HEK293 (cell line): Measurements from ENCODE around the gene MED13L.

ENCODE experiments used
- CTCF ChIA-PET: fragments of 350-600 bp; formaldehyde crosslinking; extraction: SDS; loops from one replicate; lab custom pipeline; 2021; ENCODE audit warnings: antibody characterized with exemption; lab: Yijun Ruan, JAX
- POLR2A ChIA-PET: fragments of 300-600 bp; formaldehyde crosslinking; extraction: SDS; loops from one replicate; lab custom pipeline; 2020; ENCODE audit warnings: antibody characterized with exemption, inconsistent platforms; lab: Yijun Ruan, JAX
- H3K27ac ChIP-seq: fragments of 200-500 bp; sonication (Bioruptor generic); 2 replicates; pipeline ENCODE4 v1.5.1; 2014; ENCODE audit warnings: low read depth, low read length, control low read depth, inconsistent platforms; ENCODE audit errors: extremely low read depth
- H3K36me3 ChIP-seq, 2 experiments: fragments of 200-500 bp in 1 of 2; sonication (Bioruptor generic) in 1 of 2; 1 replicate in 1 of 2; 2 replicates in 1 of 2; pipeline ENCODE4 v1.5.1; 2014 to 2017; ENCODE audit warnings: inconsistent platforms in 2 of 2, low read length in 2 of 2; ENCODE audit not compliant: control insufficient read depth in 2 of 2, insufficient read depth in 1 of 2
- H3K4me1 ChIP-seq: fragments of 200-500 bp; sonication (Bioruptor generic); 2 replicates; pipeline ENCODE4 v1.5.1; 2014; ENCODE audit warnings: mild to moderate bottlenecking, low read length, inconsistent platforms; ENCODE audit not compliant: control insufficient read depth, insufficient read depth
- H3K4me3 ChIP-seq: 2 replicates; pipeline ENCODE4 v1.5.1; 2011; ENCODE audit warnings: low read depth, mild to moderate bottlenecking, control low read depth, low read length, moderate library complexity
- H3K9me3 ChIP-seq: fragments of 200-500 bp; sonication (Bioruptor generic); 2 replicates; pipeline ENCODE4 v1.5.1; 2014; ENCODE audit warnings: low read depth, low read length, inconsistent platforms; ENCODE audit not compliant: control insufficient read depth, insufficient read depth
- BCL11B ChIP-seq: fragments of 450-650 bp; formaldehyde crosslinking; IDR thresholded peaks from 2 replicates; pipeline ENCODE4 v1.5.1; 2016; ENCODE audit warnings: low read depth, missing biosample characterization, missing genetic modification characterization
- CTCF ChIP-seq: fragments of 450-650 bp; formaldehyde crosslinking; IDR thresholded peaks from 2 replicates; pipeline ENCODE4 v1.5.1; 2016; ENCODE audit warnings: missing biosample characterization, missing genetic modification characterization
- PRDM10 ChIP-seq: fragments of 450-650 bp; formaldehyde crosslinking; IDR thresholded peaks from 2 replicates; pipeline ENCODE4 v1.5.1; 2016; ENCODE audit warnings: missing biosample characterization, missing genetic modification characterization
- ZFP41 ChIP-seq: fragments of 450-650 bp; formaldehyde crosslinking; IDR thresholded peaks from 2 replicates; pipeline ENCODE4 v1.5.1; 2016; ENCODE audit warnings: missing biosample characterization, missing genetic modification characterization, borderline replicate concordance
- ZFP69B ChIP-seq: fragments of 450-650 bp; formaldehyde crosslinking; IDR thresholded peaks from 2 replicates; pipeline ENCODE4 v1.5.1; 2016; ENCODE audit warnings: missing biosample characterization, missing genetic modification characterization
- ZIC2 ChIP-seq: fragments of 450-650 bp; formaldehyde crosslinking; IDR thresholded peaks from 2 replicates; pipeline ENCODE4 v1.5.1; 2016; ENCODE audit warnings: missing biosample characterization, missing genetic modification characterization
- ZNF26 ChIP-seq: fragments of 450-650 bp; formaldehyde crosslinking; IDR thresholded peaks from 2 replicates; pipeline ENCODE4 v1.5.1; 2016; ENCODE audit warnings: missing biosample characterization, missing genetic modification characterization
- ZNF513 ChIP-seq: fragments of 450-650 bp; IDR thresholded peaks from 2 replicates; pipeline ENCODE4 v1.5.1; 2018; ENCODE audit warnings: missing biosample characterization, missing genetic modification characterization
- ZNF521 ChIP-seq: fragments of 450-650 bp; formaldehyde crosslinking; IDR thresholded peaks from 2 replicates; pipeline ENCODE4 v1.5.1; 2017; ENCODE audit warnings: missing biosample characterization, mild to moderate bottlenecking, missing genetic modification characterization
- ZNF529 ChIP-seq: fragments of 450-650 bp; formaldehyde crosslinking; IDR thresholded peaks from 2 replicates; pipeline ENCODE4 v1.5.1; 2017; ENCODE audit warnings: missing genetic modification characterization, missing biosample characterization; ENCODE audit not compliant: insufficient replicate concordance
- ZNF639 ChIP-seq: fragments of 450-650 bp; formaldehyde crosslinking; IDR thresholded peaks from 2 replicates; pipeline ENCODE4 v1.5.1; 2016; ENCODE audit warnings: missing biosample characterization, missing genetic modification characterization

Gene MED13L

GRCh38 chr12:115956236-115956635 lies 321.3 kb downstream of the MED13L start:
- H3K36me3 ChIP-seq = peaks cover 0 to 25% of the 10 kb centered on the region in 2 experiments; a peak in 1 of 3 replicates

GRCh38 chr12:115953450-115953849 lies 324.0 kb downstream of the MED13L start:
- ChIA-PET POLR2A (no interaction called here), CTCF (no interaction called here)

More at GRCh38 chr12:115956236-115956635, 321.3 kb downstream of the MED13L start:
- no peaks in the 10 kb centered on the region for H3K4me1 ChIP-seq
- no peak overlapping the region for H3K27ac ChIP-seq
- TF ChIP-seq PRDM10 = 0 out of 2 replicates have a peak, but pooled peaks have one; percentile 27
- no peak for TF ChIP-seq ZNF26
- ChIA-PET POLR2A (interaction anchor here (0.6 kb wide), 1 partner anchor 1102 kb away, joined by 5 read pairs; no protein-coding TSS in a partner anchor), CTCF (no interaction called here)
- no peak overlapping the region for H3K4me3 ChIP-seq
- H3K9me3 ChIP-seq = no peaks in the 10 kb centered on the region

More at GRCh38 chr12:115953450-115953849, 324.0 kb downstream of the MED13L start:
- Histone ChIP-seq H3K27ac (no peak overlapping the region), H3K9me3 (no peaks in the 10 kb centered on the region), H3K4me1 (no peaks in the 10 kb centered on the region), H3K36me3 (peaks cover 0 to 9% of the 10 kb centered on the region in 2 experiments; a peak in 1 of 3 replicates), H3K4me3 (no peak overlapping the region)
- TF ChIP-seq ZNF639 (tag by site-specific recombination) (no peak), ZIC2 (tag by site-specific recombination) (no peak), CTCF (tag by site-specific recombination) (no peak), ZFP69B (tag by site-specific recombination) (no peak), BCL11B (tag by site-specific recombination) (no peak), ZNF529 (tag by site-specific recombination) (no peak), ZFP41 (tag by site-specific recombination) (no peak), ZNF513 (tag by site-specific recombination) (no peak), ZNF521 (tag by site-specific recombination) (no peak)
